GM18520 (cell line): Measurements from ENCODE around the gene MAML3.

Experiments
- ATAC-seq: cut with Tn5 transposase; IDR thresholded peaks from one replicate; pipeline ENCODE4 v1.9.1; 2021; ENCODE audit not compliant: unreplicated experiment

The MAML3 gene

GRCh38 chr4:140156529-140157171, 2.7 kb upstream of the MAML3 start:
- peak; percentile 76 for ATAC-seq

GRCh38 chr4:140154572-140154891, 548 bp upstream of the MAML3 start:
- no peak for ATAC-seq

GRCh38 chr4:140153419-140153717, 616 bp downstream of the MAML3 start:
- ATAC-seq, result no peak

DNA sequence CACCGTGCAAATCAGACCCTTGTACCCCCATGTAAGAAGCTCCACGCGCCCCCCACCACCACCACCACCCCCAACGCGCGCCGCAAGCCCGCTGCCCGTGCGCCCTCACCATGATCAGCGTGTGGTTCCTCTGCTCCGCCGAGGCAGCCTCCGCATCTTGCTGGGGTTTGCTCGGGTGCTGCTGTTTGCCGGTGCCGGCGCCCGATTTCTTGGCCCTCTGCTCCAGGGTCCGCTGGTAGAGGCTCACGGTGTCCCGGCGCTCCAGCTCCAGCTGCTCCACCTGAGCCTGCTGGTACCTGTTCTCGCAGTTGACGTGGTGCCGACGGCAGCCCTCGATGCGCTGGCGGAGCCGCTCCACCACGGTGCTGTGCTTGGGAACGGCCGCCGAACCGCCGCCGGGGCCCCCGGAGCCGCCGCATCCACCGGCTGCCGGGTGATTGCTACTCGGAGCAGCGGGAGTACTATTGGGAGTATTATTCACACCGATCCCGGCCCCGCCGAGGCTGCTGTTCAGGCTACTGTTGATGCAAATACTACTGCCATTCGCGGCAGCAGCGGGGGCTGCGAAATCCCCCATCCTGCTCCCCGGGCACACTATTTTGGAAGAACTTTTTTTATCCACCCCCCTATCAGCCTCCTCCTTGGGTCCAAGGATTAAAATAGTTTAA, 1.1 kb downstream of the MAML3 start:
- no peak for ATAC-seq

DNA sequence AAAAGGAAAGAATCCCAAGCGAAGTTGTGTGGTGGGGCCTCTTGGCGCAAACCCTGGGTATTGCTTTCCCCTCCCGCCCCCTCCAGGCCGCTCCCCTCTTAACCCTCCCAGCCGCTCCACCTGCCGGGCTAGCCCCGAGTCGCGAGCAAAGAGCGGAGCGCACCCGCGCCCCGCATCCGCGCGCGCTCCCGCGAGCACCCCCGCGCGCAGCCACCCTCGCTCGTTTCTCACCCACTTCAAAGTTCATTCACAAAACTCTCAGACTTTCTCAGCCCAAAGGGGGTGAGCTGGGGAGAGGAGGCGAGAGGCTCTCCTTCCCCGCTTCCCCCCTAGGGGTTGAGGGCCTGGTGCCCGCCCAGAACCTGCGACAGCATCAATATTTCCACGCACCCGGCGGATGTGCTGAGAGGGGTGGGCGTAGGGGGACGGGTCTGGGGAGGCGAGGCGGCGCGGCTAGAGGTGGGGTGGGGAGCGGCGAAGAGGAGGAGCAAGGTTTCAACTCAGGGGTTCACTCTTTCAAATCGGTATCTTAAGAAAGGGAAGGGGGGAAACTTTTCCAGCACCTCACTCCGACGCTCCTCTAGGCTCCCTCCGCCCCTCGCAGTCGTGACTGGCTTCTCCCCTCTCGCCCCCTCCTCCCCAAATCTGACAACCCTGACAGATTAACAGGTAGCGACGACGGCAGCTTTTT, 1.8 kb downstream of the MAML3 start:
- no peak for ATAC-seq

DNA sequence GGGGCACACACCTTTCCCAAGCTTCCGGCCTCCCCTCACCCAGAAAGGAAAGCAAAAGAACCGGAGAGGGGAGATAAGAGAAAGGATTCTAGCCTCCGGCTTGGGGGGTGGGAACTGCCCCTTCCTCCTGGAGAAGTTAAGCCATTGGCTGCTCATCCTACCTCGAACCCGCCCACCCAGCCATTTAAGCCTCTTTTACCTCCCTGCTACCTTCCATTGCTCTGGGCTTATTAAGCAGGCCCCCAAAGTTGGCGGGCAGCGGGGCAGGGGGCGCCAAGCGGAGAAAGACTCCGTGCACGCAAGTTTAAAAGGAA, 2.3 kb downstream of the MAML3 start:
- ATAC-seq, result no peak

GRCh38 chr4:140150886-140151698, 2.9 kb downstream of the MAML3 start:
- ATAC-seq, result no peak

DNA sequence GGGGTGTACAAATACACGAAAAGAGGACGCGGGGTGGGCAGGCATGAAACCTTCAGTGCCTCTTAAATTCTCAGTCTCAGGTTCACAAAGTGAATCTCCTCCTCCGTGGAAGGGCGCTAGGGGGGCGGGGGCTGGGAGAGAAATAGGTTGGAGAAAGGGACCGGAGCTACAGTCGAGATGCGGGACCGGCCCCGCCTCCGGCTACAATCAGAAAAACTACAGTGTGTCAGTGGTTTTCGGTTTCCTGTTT, 3.4 kb downstream of the MAML3 start:
- no peak for ATAC-seq

- ATAC-seq, result no peak
Measured at GRCh38 chr4:140149846-140150635, 3.9 kb downstream of the MAML3 start.

DNA sequence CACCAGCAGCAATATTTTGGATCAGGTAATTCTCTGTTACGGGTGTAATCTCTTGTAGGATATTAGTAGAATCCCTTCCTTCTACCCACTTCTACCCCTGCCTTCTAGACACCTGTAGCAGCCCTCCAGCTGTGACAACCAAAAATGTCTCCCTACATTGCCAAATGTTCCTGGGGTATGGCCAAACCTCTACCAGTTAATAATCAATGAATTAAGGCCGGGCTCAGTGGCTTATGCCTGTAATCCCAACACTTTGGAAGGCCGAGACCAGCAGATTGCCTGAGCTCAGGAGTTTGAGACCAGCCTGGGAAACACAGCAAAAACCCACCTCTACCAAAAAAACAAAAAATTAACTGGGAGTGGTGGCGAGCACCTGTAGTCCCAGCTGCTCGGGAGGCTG, 9.9 kb downstream of the MAML3 start:
- ATAC-seq, result no peak

- no peak for ATAC-seq
Measured at GRCh38 chr4:140141210-140141835, 12.7 kb downstream of the MAML3 start.

DNA sequence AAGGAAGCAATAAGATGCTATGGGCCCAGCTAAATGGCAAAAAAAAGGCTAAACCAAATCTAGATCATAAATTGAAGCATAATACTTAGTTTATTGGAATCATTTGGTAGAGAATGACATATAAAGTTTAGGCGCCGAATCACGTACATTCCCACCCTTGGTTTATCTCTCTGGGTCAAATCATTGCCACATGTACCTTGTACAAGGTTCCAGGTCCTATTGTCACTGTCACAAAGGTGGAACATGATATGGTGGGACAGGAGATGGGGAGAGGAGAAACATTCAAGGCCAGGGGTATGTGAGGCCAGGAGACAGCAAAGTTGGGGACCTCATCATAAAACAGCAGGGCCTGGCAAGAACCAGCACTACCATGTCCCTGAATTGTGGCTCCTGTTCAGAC, 13.4 kb downstream of the MAML3 start:
- no peak for ATAC-seq

GRCh38 chr4:140138428-140138827, 15.6 kb downstream of the MAML3 start:
- ATAC-seq, result no peak

DNA sequence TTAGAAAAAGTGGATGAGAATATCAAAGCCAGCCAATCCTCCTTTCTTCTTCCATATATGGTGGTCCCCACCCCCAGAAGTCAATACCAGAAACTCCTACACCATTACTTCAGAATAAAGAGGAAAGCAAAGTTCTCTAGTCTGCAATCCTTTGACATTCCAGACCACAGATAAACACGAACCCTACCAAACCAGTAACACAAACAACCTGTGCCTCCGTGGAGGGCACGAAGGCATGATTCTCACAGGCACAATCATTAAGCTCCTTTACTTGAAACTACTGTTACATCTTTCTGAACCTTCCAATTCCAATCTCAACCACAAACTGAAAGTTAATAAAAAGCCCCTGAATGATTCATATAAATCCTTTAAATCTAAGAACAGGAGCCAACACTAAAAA, 16.3 kb downstream of the MAML3 start:
- no peak for ATAC-seq

GRCh38 chr4:140136509-140136908, 17.5 kb downstream of the MAML3 start:
- ATAC-seq, result no peak

DNA sequence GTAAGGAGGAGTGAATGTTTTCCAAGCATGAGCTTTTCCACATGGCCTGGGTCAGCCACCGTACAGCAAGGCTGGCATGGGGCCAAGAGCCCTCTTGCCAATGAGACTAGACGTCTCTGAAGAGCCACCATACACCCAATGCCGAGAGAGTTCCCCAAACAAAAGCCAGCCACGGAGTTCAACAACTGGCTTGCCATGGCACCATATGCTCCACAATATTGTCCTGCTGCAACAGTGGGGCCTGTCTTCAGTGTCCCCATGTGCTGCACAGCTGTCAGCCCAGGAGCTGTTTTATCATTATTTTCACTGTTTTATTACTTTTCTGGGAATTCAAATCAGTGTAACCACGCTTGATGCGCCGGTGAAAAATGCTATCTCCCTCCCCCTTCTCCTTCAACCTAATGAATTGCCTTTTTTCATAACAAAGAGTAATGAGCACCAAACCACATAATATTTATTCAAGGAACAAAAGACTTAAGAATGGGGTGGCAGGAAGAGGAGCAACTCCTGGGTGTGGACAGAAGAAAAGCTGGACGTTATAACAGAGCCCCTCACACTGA, 18.4 kb downstream of the MAML3 start:
- no peak for ATAC-seq

DNA sequence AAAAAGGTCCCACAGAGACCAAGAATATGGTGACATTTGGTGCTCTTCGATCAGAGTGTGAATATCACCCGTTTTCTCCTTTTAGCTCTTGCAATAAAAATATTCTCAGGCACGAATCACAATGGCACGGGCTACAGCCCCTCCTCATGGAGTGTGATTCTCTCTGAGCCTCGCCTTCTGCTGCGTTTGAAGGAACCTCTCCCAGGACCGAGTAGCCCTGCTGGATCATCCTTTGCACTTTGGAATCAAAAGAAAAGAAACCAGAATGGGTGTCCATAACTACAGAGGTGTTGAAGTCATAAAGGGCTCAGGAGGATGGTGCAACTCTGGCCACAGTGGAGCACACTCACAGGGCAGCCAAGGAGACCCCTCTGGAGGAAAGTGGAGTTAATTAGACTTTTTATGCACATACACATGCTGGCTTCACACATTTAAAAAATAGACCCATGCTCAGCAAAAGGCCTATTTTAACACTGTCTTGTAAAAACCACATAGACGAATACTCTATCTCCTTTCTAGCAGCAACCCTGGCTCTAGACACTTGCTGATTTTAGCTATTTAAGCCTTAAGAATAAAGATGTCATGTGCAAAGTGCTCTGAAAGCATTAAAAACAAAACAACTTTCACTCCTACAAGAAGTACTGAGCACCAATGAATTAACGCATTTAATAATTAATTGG, 19.1 kb downstream of the MAML3 start:
- no peak for ATAC-seq

- no peak for ATAC-seq
Measured at GRCh38 chr4:140133576-140133975, 20.4 kb downstream of the MAML3 start.

GRCh38 chr4:140131675-140132229, 22.2 kb downstream of the MAML3 start:
- ATAC-seq, result no peak

DNA sequence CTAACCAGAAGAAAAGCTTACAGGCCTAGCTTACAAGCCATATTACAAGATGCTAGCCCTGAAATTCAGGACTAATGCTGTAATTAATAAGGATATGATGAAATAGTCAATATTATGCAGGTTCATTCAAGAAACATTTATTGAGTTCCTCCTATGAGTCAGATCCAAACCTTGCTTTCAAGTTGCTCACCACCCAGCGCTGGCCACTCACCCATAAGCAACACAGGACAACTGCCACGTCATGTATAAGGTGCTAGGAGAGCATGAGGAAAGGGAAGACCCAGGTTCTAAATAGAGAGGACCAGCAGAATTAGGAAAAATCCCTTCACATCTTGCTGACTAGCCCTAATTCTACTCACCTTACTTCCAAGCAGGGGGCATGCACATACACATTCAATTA, 23.3 kb downstream of the MAML3 start:
- ATAC-seq, result no peak
